Measurements from ENCODE around the gene KCTD5.
"Not testable (repeated sequence)": the region's sequence is repeated elsewhere in the genome, so short reads cannot be mapped to it uniquely, and the experiment has no call there.

The KCTD5 gene

GRCh38 chr16:2671741-2672140, 10.6 kb upstream of the KCTD5 start:
- no peak for DNase-seq (ENCODE audit: extremely low read depth in 1 of 2, low read depth in 1 of 2)

- peak; percentile 80 to 93 for DNase-seq (ENCODE audit: extremely low read depth in 1 of 2, low read depth in 1 of 2)
These were observed 9.0 kb upstream of the KCTD5 start for GRCh38 chr16:2673066-2673999.

- DNase-seq (ENCODE audit: extremely low read depth in 1 of 2, low read depth in 1 of 2): no peak
These were observed 7.3 kb upstream of the KCTD5 start for GRCh38 chr16:2675021-2675420.

GRCh38 chr16:2675714-2676113, 6.6 kb upstream of the KCTD5 start:
- DNase-seq (ENCODE audit: extremely low read depth in 1 of 2, low read depth in 1 of 2): no peak

- not testable (repeated sequence) for DNase-seq (ENCODE audit: extremely low read depth in 1 of 2, low read depth in 1 of 2)
These were observed 5.4 kb upstream of the KCTD5 start for GRCh38 chr16:2676937-2677336.

- DNase-seq (ENCODE audit: extremely low read depth in 1 of 2, low read depth in 1 of 2): not testable (repeated sequence)
These were observed 3.9 kb upstream of the KCTD5 start for GRCh38 chr16:2678206-2678965.

- DNase-seq (ENCODE audit: extremely low read depth in 1 of 2, low read depth in 1 of 2): not testable (repeated sequence)
These were observed 2.4 kb upstream of the KCTD5 start for GRCh38 chr16:2679902-2680301.

- not testable (repeated sequence) for DNase-seq (ENCODE audit: extremely low read depth in 1 of 2, low read depth in 1 of 2)
These were observed 2.0 kb upstream of the KCTD5 start for GRCh38 chr16:2680360-2680759.

GRCh38 chr16:2683041-2683440, 718 bp downstream of the KCTD5 start:
- DNase-seq (ENCODE audit: extremely low read depth in 1 of 2, low read depth in 1 of 2): not testable (repeated sequence)

GRCh38 chr16:2686075-2686474, 3.8 kb downstream of the KCTD5 start:
- DNase-seq (ENCODE audit: extremely low read depth in 1 of 2, low read depth in 1 of 2): not testable (repeated sequence)

- DNase-seq (ENCODE audit: extremely low read depth in 1 of 2, low read depth in 1 of 2): peak in 1 of 2 donors; percentile 11
These were observed 4.7 kb downstream of the KCTD5 start for GRCh38 chr16:2686912-2687507.

GRCh38 chr16:2687531-2688308, 5.4 kb downstream of the KCTD5 start:
- DNase-seq (ENCODE audit: extremely low read depth in 1 of 2, low read depth in 1 of 2): no peak

GRCh38 chr16:2689422-2689821, 7.1 kb downstream of the KCTD5 start:
- not testable (repeated sequence) for DNase-seq (ENCODE audit: extremely low read depth in 1 of 2, low read depth in 1 of 2)

- no peak for DNase-seq (ENCODE audit: extremely low read depth in 1 of 2, low read depth in 1 of 2)
These were observed 7.9 kb downstream of the KCTD5 start for GRCh38 chr16:2689968-2690801.

GRCh38 chr16:2690852-2691251, 8.5 kb downstream of the KCTD5 start:
- DNase-seq (ENCODE audit: extremely low read depth in 1 of 2, low read depth in 1 of 2): no peak

- no peak for DNase-seq (ENCODE audit: extremely low read depth in 1 of 2, low read depth in 1 of 2)
These were observed 9.3 kb downstream of the KCTD5 start for GRCh38 chr16:2691491-2692248.

GRCh38 chr16:2692251-2692947, 10.1 kb downstream of the KCTD5 start:
- DNase-seq (ENCODE audit: extremely low read depth in 1 of 2, low read depth in 1 of 2): no peak

GRCh38 chr16:2692948-2693651, 10.8 kb downstream of the KCTD5 start:
- no peak for DNase-seq (ENCODE audit: extremely low read depth in 1 of 2, low read depth in 1 of 2)

Data from activated CD8-positive, alpha-beta memory T cell treated with anti-CD3 and anti-CD28 coated beads for 1 hour (primary cell).